GM18498 (cell line): ENCODE measurements around the gene PRF1.
"Not testable (repeated sequence)": the region's sequence is repeated elsewhere in the genome, so short reads cannot be mapped to it uniquely, and the experiment has no call there.

Source experiments
- ATAC-seq: cut with Tn5 transposase; IDR thresholded peaks from one replicate; pipeline ENCODE4 v1.9.1; 2021; ENCODE audit warnings: mild to moderate bottlenecking, moderate library complexity; ENCODE audit not compliant: unreplicated experiment

Gene PRF1

GRCh38 chr10:70594161-70594560 lies 8.4 kb downstream of the PRF1 start:
- no peak for ATAC-seq

GRCh38 chr10:70593513-70593890 lies 9.0 kb downstream of the PRF1 start:
- no peak for ATAC-seq

- ATAC-seq, result no peak
Observed at GRCh38 chr10:70592746-70593512, 9.6 kb downstream of the PRF1 start.

- no peak for ATAC-seq
Observed at GRCh38 chr10:70592186-70592735, 10.3 kb downstream of the PRF1 start.

- ATAC-seq, result no peak
Observed at GRCh38 chr10:70590655-70591416, 11.7 kb downstream of the PRF1 start.

- ATAC-seq, result no peak
Observed at GRCh38 chr10:70589762-70590654, 12.5 kb downstream of the PRF1 start.

- ATAC-seq, result no peak
Observed at GRCh38 chr10:70588859-70589570, 13.5 kb downstream of the PRF1 start.

GRCh38 chr10:70588255-70588654 lies 14.3 kb downstream of the PRF1 start:
- no peak for ATAC-seq

- ATAC-seq, result peak; percentile 57
Observed at GRCh38 chr10:70587045-70587658, 15.4 kb downstream of the PRF1 start.

- ATAC-seq, result no peak
Observed at GRCh38 chr10:70586348-70586930, 16.1 kb downstream of the PRF1 start.

- no peak for ATAC-seq
Observed at GRCh38 chr10:70585578-70586169, 16.9 kb downstream of the PRF1 start.

GRCh38 chr10:70584909-70585544 lies 17.5 kb downstream of the PRF1 start:
- ATAC-seq, result peak; percentile 59

GRCh38 chr10:70584366-70584765 lies 18.2 kb downstream of the PRF1 start:
- ATAC-seq, result no peak

GRCh38 chr10:70583669-70584037 lies 18.9 kb downstream of the PRF1 start:
- ATAC-seq, result no peak

GRCh38 chr10:70582793-70583668 lies 19.5 kb downstream of the PRF1 start:
- no peak for ATAC-seq

GRCh38 chr10:70581176-70581575 lies 21.4 kb downstream of the PRF1 start:
- ATAC-seq, result not testable (repeated sequence)

GRCh38 chr10:70579234-70580002 lies 23.1 kb downstream of the PRF1 start:
- ATAC-seq, result no peak
